Skin epidermis (tissue), 12 donors: ENCODE measurements around the gene PSMA7.

ENCODE experiments used
- H3K27ac ChIP-seq, 21 experiments: fragments of 200-600 bp; sonication (generic) in 11 of 21; one replicate each; pipeline ENCODE4 v1.5.0; 2020; ENCODE audit warnings: mild to moderate bottlenecking in 3 of 21, inconsistent platforms in 2 of 21, moderate library complexity in 2 of 21
- H3K4me3 ChIP-seq, 7 experiments: fragments of 200-600 bp; sonication (generic) in 2 of 7; one replicate each; pipeline ENCODE4 v1.5.0; 2020; ENCODE audit warnings: inconsistent platforms in 2 of 7, mild to moderate bottlenecking in 2 of 7, moderate library complexity in 1 of 7

PSMA7 gene

GRCh38 chr20:62143081-62143956 lies at the start of gene PSMA7, which contains the start of gene SS18L1:
PSMA7 (minus strand) TSS chr20:62143394; CDS start chr20:62143303, 91 bp downstream.
SS18L1 (plus strand) TSS chr20:62143769; CDS start chr20:62143821, 52 bp downstream.
- Histone ChIP-seq H3K27ac (peak within 1 kb of the TSS; percentile 88 to 100 (median 95)), H3K4me3 (peak within 1 kb of the TSS; percentile 62 to 97 (median 91))

DNA sequence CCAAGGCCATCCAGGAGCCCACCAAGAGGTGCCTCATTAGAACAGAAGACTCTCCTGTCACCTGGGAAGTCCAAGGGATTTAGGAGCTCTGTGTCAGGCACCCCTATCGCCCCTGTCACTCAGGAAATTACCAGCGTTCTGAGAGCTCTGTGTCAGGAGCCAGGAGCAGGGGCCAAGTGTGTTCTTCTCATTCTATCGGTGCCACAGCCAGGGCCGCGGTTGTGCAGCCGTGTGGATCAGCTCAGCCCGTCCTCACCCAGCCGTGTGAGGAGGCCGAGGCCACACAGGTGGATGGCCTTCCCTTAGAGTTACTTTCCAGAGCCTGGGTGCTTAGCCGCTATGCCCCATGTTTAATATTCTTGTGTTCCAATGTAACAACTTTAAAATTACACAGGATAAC lies 49.4 kb upstream of the PSMA7 start:
- H3K4me3 ChIP-seq: no peak overlapping the region
- no peak overlapping the region for H3K27ac ChIP-seq

- H3K27ac ChIP-seq: no peak overlapping the region
These were observed 48.8 kb upstream of the PSMA7 start for GRCh38 chr20:62191781-62192559.

DNA sequence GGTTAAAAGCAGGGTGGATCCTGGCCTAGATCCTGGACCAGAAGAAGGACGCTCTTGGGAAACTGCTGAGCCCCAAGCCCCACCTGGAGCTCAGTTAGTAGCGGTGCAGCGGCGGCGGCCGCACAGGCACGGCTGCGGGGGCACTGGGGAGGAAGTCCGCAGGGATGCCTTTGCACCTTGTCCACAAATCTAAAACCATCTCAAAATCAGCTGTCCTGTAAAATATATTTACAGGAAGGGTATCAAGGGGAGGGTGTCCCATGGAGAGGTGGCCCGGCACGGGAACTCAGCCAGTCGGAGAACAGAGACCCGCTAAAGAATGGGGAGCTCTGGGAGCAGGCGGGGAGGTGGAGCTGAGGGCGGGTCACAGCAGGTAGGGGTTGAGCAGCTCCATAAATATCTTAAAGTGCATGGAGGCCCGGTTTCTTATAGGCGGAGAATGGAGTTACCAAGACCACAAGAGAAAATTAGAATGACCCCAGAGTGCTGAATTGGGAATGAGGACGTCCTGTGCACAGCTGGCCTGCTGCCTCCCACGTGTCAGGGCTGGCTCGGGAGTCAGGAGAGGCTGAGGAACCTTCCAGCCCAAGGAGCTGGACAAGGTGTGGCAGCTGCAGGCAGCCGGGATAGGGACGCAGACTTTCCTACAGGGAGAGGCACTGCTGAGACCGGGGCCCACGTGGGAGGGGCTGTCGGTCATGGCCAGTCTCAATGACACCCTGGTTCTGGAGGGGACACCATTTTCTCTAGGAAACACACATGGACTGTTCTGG lies 47.6 kb upstream of the PSMA7 start:
- no peak overlapping the region for H3K4me3 ChIP-seq
- H3K27ac ChIP-seq: no peak overlapping the region

More at GRCh38 chr20:62191781-62192559, 48.8 kb upstream of the PSMA7 start:
- no peak overlapping the region for H3K4me3 ChIP-seq

GRCh38 chr20:62186887-62187866 lies 44.0 kb upstream of the PSMA7 start:
- Histone ChIP-seq H3K4me3 (no peak overlapping the region), H3K27ac (peak overlapping the region in 4 of 21 experiments; percentile 12 to 43 (median 36))

DNA sequence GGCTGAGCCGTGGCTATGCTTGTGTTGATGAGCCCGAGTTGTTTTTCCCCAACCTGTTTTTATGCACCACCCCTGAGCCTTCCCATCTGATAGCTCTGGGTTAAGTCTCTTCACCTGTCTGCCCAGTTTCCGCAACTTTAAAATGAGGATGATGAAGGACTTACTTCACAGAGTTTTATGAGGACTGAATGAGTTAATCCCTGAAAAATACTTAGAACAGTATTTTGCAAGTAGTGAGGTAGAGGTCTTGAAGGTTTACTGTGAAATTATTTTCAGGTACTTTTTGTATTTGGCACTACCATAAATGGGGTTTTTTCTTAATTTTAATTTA lies 42.9 kb upstream of the PSMA7 start:
- Histone ChIP-seq H3K27ac (no peak overlapping the region), H3K4me3 (no peak overlapping the region)

- Histone ChIP-seq H3K4me3 (peak overlapping the region; percentile 81 to 97 (median 89)), H3K27ac (peak overlapping the region; percentile 88 to 98 (median 94))
These were observed 40.4 kb upstream of the PSMA7 start for GRCh38 chr20:62183426-62184142.

DNA sequence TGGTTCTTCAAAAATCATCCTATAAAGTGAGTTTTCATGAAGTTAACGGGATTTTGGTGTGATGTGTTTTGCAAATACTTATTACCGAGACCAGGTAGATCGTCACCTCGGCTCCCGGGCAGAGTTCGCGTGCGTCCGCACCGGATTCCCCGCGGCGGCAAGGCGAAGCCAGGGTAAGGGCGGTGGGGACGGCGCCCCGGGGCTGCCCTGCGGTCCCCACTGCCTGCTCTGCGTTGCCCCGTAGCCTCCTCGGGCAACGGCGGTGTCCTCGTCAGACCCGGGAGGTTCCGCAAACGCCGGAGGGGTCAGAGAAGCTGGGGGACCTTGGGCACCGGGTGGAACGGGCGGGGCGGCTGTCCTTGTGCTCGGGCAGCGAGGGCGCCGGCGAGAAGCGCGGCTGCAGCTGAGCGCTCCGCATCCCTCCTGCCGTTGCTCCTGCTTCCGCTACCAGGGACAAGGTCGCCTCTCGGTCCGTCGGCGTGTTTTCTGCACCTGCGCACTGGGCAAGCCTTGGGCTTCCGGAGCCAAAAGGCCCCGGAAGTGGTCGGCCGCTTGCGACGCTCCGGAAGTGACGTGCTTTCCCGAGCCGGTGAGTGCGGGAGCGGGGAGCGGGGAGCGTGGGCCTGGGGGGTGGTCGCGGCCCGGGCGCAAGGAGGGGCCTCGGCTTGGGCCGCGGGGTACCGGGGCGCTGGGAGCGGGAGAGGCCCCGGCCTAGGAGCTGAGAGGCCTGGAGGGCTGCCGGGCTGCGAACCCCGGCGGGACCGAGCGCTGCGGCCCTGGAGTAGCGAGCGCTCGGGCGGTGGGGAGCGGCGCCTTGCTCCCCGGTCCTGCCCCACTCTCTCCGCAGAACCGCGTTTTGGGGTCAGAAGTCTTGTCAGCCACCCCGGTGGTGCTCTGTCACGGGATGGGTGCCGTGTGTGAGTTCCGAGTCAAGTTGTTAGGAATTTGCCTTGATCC lies 39.6 kb upstream of the PSMA7 start, which contains the start of gene MTG2:
TSS of gene MTG2 (plus strand) at position 560 of the 957 bp plus-strand sequence. CDS start 10,393 bp downstream, outside the sequence.
- H3K4me3 ChIP-seq: peak within 1 kb of the TSS; percentile 81 to 97 (median 89)
- H3K27ac ChIP-seq: peak within 1 kb of the TSS; percentile 88 to 98 (median 94)

- peak overlapping the region in 5 of 21 experiments; percentile 90 to 98 (median 93) for H3K27ac ChIP-seq
These were observed 38.6 kb upstream of the PSMA7 start for GRCh38 chr20:62181808-62182207.

DNA sequence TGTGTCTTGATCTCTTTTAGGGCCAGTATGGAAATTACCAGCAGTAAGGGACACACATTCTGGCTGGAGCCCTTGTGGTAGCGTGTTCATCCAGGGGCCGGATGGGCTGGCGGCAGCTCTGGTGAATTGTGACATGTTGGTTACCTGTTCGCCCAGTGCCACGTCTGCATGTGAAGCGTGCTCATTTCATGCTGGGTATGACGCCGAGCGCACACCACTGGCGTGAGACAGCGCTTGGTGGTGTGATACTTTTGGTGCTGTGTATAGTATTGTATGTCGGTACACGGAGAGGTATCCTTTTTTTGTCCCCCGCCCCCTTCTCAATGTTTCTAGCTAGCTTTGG lies 35.9 kb upstream of the PSMA7 start:
- Histone ChIP-seq H3K27ac (no peak overlapping the region), H3K4me3 (no peak overlapping the region)

More at GRCh38 chr20:62181808-62182207, 38.6 kb upstream of the PSMA7 start:
- H3K4me3 ChIP-seq: peak overlapping the region in 2 of 7 experiments; percentile 89 to 97

GRCh38 chr20:62178316-62179161 lies 35.3 kb upstream of the PSMA7 start:
- no peak overlapping the region for H3K4me3 ChIP-seq
- H3K27ac ChIP-seq: no peak overlapping the region

- Histone ChIP-seq H3K27ac (no peak overlapping the region), H3K4me3 (no peak overlapping the region)
These were observed 34.1 kb upstream of the PSMA7 start for GRCh38 chr20:62177307-62177706.

DNA sequence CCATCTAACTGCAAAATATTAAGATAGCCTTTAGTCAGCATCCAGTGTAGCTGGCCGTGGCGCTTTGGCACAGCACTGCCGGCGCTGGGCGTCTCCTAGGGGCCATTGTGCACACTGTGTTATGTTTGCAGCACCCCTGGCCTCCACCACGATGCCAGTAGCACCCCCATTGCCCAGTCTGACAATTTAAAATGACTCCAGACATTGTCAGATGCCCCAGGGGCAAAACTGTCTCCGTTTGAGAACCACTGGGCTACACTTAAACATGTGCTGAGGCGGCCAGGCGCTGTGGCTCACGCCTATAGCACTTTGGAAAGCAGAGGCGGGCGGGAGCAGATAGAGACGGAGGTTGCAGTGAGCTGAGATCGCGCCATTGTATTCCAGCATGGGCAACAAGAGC lies 33.7 kb upstream of the PSMA7 start:
- Histone ChIP-seq H3K4me3 (no peak overlapping the region), H3K27ac (no peak overlapping the region)

GRCh38 chr20:62175711-62176110 lies 32.5 kb upstream of the PSMA7 start:
- H3K27ac ChIP-seq: no peak overlapping the region
- no peak overlapping the region for H3K4me3 ChIP-seq

DNA sequence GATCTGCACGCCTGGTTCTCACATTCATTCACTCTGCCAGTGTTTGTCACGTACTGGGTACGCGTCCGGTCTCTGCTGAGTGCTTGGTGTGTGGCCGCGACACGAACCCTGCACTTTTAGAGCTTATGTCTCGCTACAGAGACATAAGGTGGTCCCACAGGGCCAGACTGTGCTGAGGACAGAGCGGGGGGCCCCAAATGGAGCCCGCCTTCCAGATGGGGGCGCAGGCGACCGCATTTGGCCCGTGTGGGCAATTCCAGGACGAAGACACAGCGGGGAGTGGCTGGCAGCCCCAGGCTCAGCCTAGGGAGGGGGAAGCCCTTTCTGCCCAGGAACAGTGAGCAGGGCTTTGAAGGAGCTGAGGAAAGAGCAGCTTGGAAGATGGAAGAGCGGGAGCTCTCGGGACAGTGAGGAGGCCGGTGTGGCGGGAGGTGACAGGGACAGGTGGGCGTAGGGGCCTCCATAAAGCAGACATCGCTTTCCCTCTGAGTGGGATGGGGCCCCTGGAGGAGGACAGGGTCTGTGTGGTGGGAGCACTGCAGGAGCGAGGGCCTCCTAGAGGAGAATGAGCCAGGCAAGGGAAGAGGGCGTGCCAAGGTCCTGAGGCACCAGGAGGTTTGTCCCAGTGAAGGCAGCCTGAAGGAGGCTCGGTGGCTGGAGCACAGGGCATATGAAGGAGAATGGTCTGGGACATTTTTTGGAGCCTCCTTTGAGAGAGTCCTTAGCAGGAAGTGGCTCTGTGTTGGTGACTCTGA lies 31.9 kb upstream of the PSMA7 start:
- no peak overlapping the region for H3K4me3 ChIP-seq
- no peak overlapping the region for H3K27ac ChIP-seq
